ENCODE measurements around the gene ESYT3.
"Not testable (repeated sequence)": the region's sequence is repeated elsewhere in the genome, so short reads cannot be mapped to it uniquely, and the experiment has no call there.

The ESYT3 gene

GRCh38 chr3:138400651-138401070, 33.8 kb upstream of the ESYT3 start:
- H3K36me3 Mint-ChIP-seq = no peaks in the 10 kb centered on the region

GRCh38 chr3:138401834-138402233, 32.6 kb upstream of the ESYT3 start:
- no peak for ATAC-seq (ENCODE audit: low read depth)

More at GRCh38 chr3:138400651-138401070, 33.8 kb upstream of the ESYT3 start:
- Mint-ChIP-seq H3K4me3 (no peak overlapping the region), H3K27me3 (peaks cover 12% of the 10 kb centered on the region), H3K27ac (no peak overlapping the region), H3K4me1 (no peaks in the 10 kb centered on the region), H3K9me3 (no peaks in the 10 kb centered on the region)
- DNase-seq (ENCODE audit: low spot score in 2 of 2) = no peak
- ATAC-seq (ENCODE audit: low read depth) = no peak

GRCh38 chr3:138404121-138404520, 30.3 kb upstream of the ESYT3 start:
- Mint-ChIP-seq H3K9me3 (no peaks in the 10 kb centered on the region), H3K4me1 (no peaks in the 10 kb centered on the region), H3K4me3 (no peak overlapping the region), H3K27ac (no peak overlapping the region), H3K27me3 (peaks cover 16% of the 10 kb centered on the region), H3K36me3 (no peaks in the 10 kb centered on the region)
- ATAC-seq (ENCODE audit: low read depth) (no peak), DNase-seq (ENCODE audit: low spot score in 2 of 2) (no peak)

More at GRCh38 chr3:138401834-138402233, 32.6 kb upstream of the ESYT3 start:
- DNase-seq (ENCODE audit: low spot score in 2 of 2) = no peak
- Mint-ChIP-seq H3K36me3 (no peaks in the 10 kb centered on the region), H3K4me3 (no peak overlapping the region), H3K4me1 (no peaks in the 10 kb centered on the region), H3K9me3 (no peaks in the 10 kb centered on the region), H3K27ac (no peak overlapping the region), H3K27me3 (peaks cover 10% of the 10 kb centered on the region)

- DNase-seq (ENCODE audit: low spot score in 2 of 2) = no peak
- Mint-ChIP-seq H3K36me3 (no peaks in the 10 kb centered on the region), H3K27ac (no peak overlapping the region), H3K27me3 (peaks cover 16% of the 10 kb centered on the region), H3K4me3 (no peak overlapping the region), H3K9me3 (no peaks in the 10 kb centered on the region), H3K4me1 (no peaks in the 10 kb centered on the region)
- no peak for ATAC-seq (ENCODE audit: low read depth)
Observed at GRCh38 chr3:138405001-138405400, 29.4 kb upstream of the ESYT3 start.

- no peaks in the 10 kb centered on the region for H3K4me1 Mint-ChIP-seq
- H3K4me3 Mint-ChIP-seq = no peak overlapping the region
- peaks cover 16% of the 10 kb centered on the region for H3K27me3 Mint-ChIP-seq
Observed at GRCh38 chr3:138405486-138405885, 28.9 kb upstream of the ESYT3 start.

GRCh38 chr3:138406606-138407005, 27.8 kb upstream of the ESYT3 start:
- Mint-ChIP-seq H3K27me3 (peaks cover 15% of the 10 kb centered on the region), H3K9me3 (no peaks in the 10 kb centered on the region), H3K27ac (no peak overlapping the region), H3K4me1 (no peaks in the 10 kb centered on the region), H3K36me3 (no peaks in the 10 kb centered on the region), H3K4me3 (no peak overlapping the region)
- DNase-seq (ENCODE audit: low spot score in 2 of 2) (no peak), ATAC-seq (ENCODE audit: low read depth) (no peak)

More at GRCh38 chr3:138405486-138405885, 28.9 kb upstream of the ESYT3 start:
- ATAC-seq (ENCODE audit: low read depth) (no peak), DNase-seq (ENCODE audit: low spot score in 2 of 2) (no peak)
- no peaks in the 10 kb centered on the region for H3K9me3 Mint-ChIP-seq
- H3K36me3 Mint-ChIP-seq = no peaks in the 10 kb centered on the region
- no peak overlapping the region for H3K27ac Mint-ChIP-seq

GRCh38 chr3:138407236-138407907, 27.0 kb upstream of the ESYT3 start:
- no peak for DNase-seq (ENCODE audit: low spot score in 2 of 2)
- ATAC-seq (ENCODE audit: low read depth) = no peak
- Mint-ChIP-seq H3K36me3 (no peaks in the 10 kb centered on the region), H3K9me3 (no peaks in the 10 kb centered on the region), H3K4me3 (no peak overlapping the region), H3K4me1 (no peaks in the 10 kb centered on the region), H3K27ac (no peak overlapping the region), H3K27me3 (peaks cover 18% of the 10 kb centered on the region)

GRCh38 chr3:138408751-138409570, 25.5 kb upstream of the ESYT3 start:
- ATAC-seq (ENCODE audit: low read depth) = no peak
- H3K27ac Mint-ChIP-seq = no peak overlapping the region
- H3K36me3 Mint-ChIP-seq = no peaks in the 10 kb centered on the region
- H3K4me1 Mint-ChIP-seq = no peaks in the 10 kb centered on the region
- DNase-seq (ENCODE audit: low spot score in 2 of 2) = no peak
- H3K27me3 Mint-ChIP-seq = peaks cover 18% of the 10 kb centered on the region
- H3K9me3 Mint-ChIP-seq = no peaks in the 10 kb centered on the region
- H3K4me3 Mint-ChIP-seq = no peak overlapping the region

GRCh38 chr3:138412821-138413551, 21.4 kb upstream of the ESYT3 start:
- no peak for ATAC-seq (ENCODE audit: low read depth)
- DNase-seq (ENCODE audit: low spot score in 2 of 2) = no peak
- Mint-ChIP-seq H3K27me3 (peaks cover 9% of the 10 kb centered on the region), H3K4me1 (no peaks in the 10 kb centered on the region), H3K27ac (no peak overlapping the region), H3K4me3 (no peak overlapping the region), H3K9me3 (no peaks in the 10 kb centered on the region), H3K36me3 (no peaks in the 10 kb centered on the region)

- H3K9me3 Mint-ChIP-seq; H3K4me1 Mint-ChIP-seq; H3K27ac Mint-ChIP-seq; H3K4me3 Mint-ChIP-seq; DNase-seq (ENCODE audit: low spot score in 2 of 2); ATAC-seq (ENCODE audit: low read depth); H3K36me3 Mint-ChIP-seq: not testable (repeated sequence)
- peaks cover 11% of the 10 kb centered on the region for H3K27me3 Mint-ChIP-seq
Observed at GRCh38 chr3:138416236-138416635, 18.2 kb upstream of the ESYT3 start.

- peak; percentile 56 for ATAC-seq (ENCODE audit: low read depth)
- peaks cover 2% of the 10 kb centered on the region for H3K36me3 Mint-ChIP-seq
- no peak overlapping the region for H3K4me3 Mint-ChIP-seq
- no peaks in the 10 kb centered on the region for H3K4me1 Mint-ChIP-seq
- peaks cover 8% of the 10 kb centered on the region for H3K27me3 Mint-ChIP-seq
- peaks cover 1% of the 10 kb centered on the region for H3K9me3 Mint-ChIP-seq
- peak; percentile 36 to 44 for DNase-seq (ENCODE audit: low spot score in 2 of 2)
- no peak overlapping the region for H3K27ac Mint-ChIP-seq
Observed at GRCh38 chr3:138417559-138417982, 16.8 kb upstream of the ESYT3 start.

GRCh38 chr3:138418601-138419206, 15.7 kb upstream of the ESYT3 start:
- ATAC-seq (ENCODE audit: low read depth) (no peak), DNase-seq (ENCODE audit: low spot score in 2 of 2) (no peak)
- no peak overlapping the region for H3K27ac Mint-ChIP-seq
- H3K27me3 Mint-ChIP-seq = peaks cover 6% of the 10 kb centered on the region
- H3K9me3 Mint-ChIP-seq = peaks cover 1% of the 10 kb centered on the region
- peaks cover 2% of the 10 kb centered on the region for H3K36me3 Mint-ChIP-seq
- no peaks in the 10 kb centered on the region for H3K4me1 Mint-ChIP-seq
- H3K4me3 Mint-ChIP-seq = no peak overlapping the region

GRCh38 chr3:138423316-138423715, 11.1 kb upstream of the ESYT3 start:
- H3K4me3 Mint-ChIP-seq = no peak overlapping the region
- ATAC-seq (ENCODE audit: low read depth) (no peak), DNase-seq (ENCODE audit: low spot score in 2 of 2) (no peak)
- H3K27me3 Mint-ChIP-seq = peaks cover 5% of the 10 kb centered on the region
- no peak overlapping the region for H3K27ac Mint-ChIP-seq
- no peaks in the 10 kb centered on the region for H3K4me1 Mint-ChIP-seq
- H3K9me3 Mint-ChIP-seq = peaks cover 1% of the 10 kb centered on the region
- H3K36me3 Mint-ChIP-seq = peaks cover 2% of the 10 kb centered on the region

GRCh38 chr3:138424323-138424722, 10.1 kb upstream of the ESYT3 start:
- Mint-ChIP-seq H3K27ac (no peak overlapping the region), H3K4me3 (no peak overlapping the region)

More at GRCh38 chr3:138424323-138424722, 10.1 kb upstream of the ESYT3 start:
- peaks cover 5% of the 10 kb centered on the region for H3K27me3 Mint-ChIP-seq
- H3K9me3 Mint-ChIP-seq = peaks cover 1% of the 10 kb centered on the region
- peaks cover 2% of the 10 kb centered on the region for H3K36me3 Mint-ChIP-seq
- DNase-seq (ENCODE audit: low spot score in 2 of 2) (no peak), ATAC-seq (ENCODE audit: low read depth) (no peak)
- H3K4me1 Mint-ChIP-seq = no peaks in the 10 kb centered on the region
